KOPT-K1 (cell line): ENCODE data around the gene KCNK17.

Source experiments
- H3K27ac ChIP-seq: fragments of 200-600 bp; sonication (generic); 2 replicates; pipeline ENCODE4 v1.5.1; 2016; ENCODE audit warnings: antibody characterized with exemption, mild to moderate bottlenecking, low read depth, low read length; ENCODE audit not compliant: poor library complexity, severe bottlenecking
- H3K36me3 ChIP-seq: fragments of 200-600 bp; sonication (generic); 2 replicates; pipeline ENCODE4 v1.5.1; 2017; ENCODE audit warnings: antibody characterized with exemption, mild to moderate bottlenecking, low read length, moderate library complexity; ENCODE audit not compliant: insufficient read depth
- H3K9me3 ChIP-seq: fragments of 200-600 bp; sonication (generic); 2 replicates; pipeline ENCODE4 v1.5.1; 2017; ENCODE audit warnings: antibody characterized with exemption, low read length, mild to moderate bottlenecking; ENCODE audit not compliant: insufficient read depth, poor library complexity, severe bottlenecking

The KCNK17 gene

GRCh38 chr6:39274471-39274870, 39.7 kb downstream of the KCNK17 start:
- Histone ChIP-seq H3K27ac (no peak overlapping the region), H3K9me3 (no peaks in the 10 kb centered on the region), H3K36me3 (no peaks in the 10 kb centered on the region)

DNA sequence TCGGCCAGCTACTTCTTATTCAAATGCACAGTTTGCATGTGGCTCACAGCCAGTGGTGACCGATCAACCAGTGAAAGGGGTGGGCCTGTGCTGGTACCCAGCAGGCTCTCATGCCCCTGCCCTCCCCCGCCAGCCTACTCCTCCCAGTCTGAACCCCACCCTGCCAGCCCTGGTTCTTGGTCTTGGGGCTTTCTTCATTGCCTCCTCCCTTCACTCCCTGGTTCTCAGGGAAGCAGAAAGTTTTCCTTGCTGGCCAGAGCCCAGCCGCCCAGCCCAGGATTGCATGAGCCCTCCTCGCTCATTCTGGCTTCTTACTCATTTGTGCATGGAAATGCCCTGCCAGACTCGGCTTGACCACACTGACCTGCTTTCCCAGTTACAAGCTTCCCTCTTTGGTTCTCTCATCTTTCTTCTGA, 40.8 kb downstream of the KCNK17 start:
- no peaks in the 10 kb centered on the region for H3K9me3 ChIP-seq

DNA sequence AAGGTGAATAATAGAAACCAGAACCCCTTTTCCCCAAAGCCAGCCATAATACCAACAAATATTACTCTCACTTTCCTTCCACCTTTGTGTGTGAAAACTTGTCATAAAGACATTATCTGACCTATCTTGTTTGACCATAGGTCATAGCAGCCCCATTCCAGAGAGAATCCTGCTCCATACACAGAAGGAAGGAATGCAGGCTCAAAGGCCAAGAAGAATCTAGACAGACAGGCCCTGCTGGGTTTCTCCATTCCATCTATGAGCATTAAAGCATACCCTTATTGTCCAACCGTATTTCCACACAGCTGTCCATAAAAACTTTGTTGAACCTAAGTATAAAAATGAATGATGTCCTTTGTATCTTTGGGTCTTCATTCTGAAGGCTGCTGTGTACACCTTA, 44.3 kb downstream of the KCNK17 start:
- Histone ChIP-seq H3K36me3 (no peaks in the 10 kb centered on the region), H3K9me3 (no peaks in the 10 kb centered on the region), H3K27ac (no peak overlapping the region)

More for the DNA sequence above, 40.8 kb downstream of the KCNK17 start:
- H3K36me3 ChIP-seq: no peaks in the 10 kb centered on the region
- H3K27ac ChIP-seq: no peak overlapping the region

DNA sequence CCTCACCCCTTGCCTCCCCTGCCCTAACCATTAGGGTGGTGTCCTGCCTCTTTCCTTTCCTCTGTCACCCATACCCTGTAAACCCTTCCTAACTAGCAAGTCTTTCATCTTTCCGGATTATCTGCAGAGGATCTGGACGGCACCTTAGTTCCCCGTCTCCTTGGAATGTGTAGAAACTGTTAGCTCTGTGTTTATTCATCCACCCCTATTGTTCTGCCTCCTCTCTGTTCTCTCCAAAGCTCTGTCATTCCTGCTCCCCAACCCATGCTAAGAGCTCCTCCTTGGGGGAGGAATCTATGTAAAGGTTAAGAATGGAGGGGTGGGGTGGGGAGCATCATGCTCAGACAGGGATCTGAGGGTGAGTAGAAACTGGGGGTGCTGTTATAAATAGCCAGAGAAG, 45.5 kb downstream of the KCNK17 start:
- H3K9me3 ChIP-seq: no peaks in the 10 kb centered on the region
- no peaks in the 10 kb centered on the region for H3K36me3 ChIP-seq
- H3K27ac ChIP-seq: no peak overlapping the region

DNA sequence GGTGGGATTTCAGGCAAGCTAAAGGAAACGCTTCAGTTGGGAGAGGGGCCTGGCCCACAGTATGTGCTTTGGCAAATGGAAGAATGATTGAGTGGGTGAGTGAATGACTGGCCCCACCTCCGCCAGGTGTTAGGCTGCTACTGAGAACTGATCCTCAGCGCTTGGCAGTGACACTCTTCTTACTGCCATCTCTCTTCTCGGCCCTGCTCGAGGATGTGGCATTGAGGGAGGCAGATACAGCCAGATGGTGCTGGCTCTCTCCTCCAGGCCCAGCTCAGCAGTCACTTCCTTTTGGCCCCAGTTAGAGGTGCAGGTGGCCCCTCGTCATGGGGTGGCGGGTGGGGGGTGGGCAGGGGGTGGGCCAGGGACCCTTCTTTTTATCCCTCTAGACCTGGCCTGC, 46.0 kb downstream of the KCNK17 start:
- Histone ChIP-seq H3K9me3 (no peaks in the 10 kb centered on the region), H3K36me3 (no peaks in the 10 kb centered on the region), H3K27ac (no peak overlapping the region)

GRCh38 chr6:39266782-39267355, 47.4 kb downstream of the KCNK17 start:
- H3K27ac ChIP-seq: no peak overlapping the region

GRCh38 chr6:39266375-39266774, 47.8 kb downstream of the KCNK17 start:
- Histone ChIP-seq H3K27ac (no peak overlapping the region), H3K36me3 (no peaks in the 10 kb centered on the region), H3K9me3 (no peaks in the 10 kb centered on the region)

More at GRCh38 chr6:39266782-39267355, 47.4 kb downstream of the KCNK17 start:
- Histone ChIP-seq H3K9me3 (no peaks in the 10 kb centered on the region), H3K36me3 (no peaks in the 10 kb centered on the region)

DNA sequence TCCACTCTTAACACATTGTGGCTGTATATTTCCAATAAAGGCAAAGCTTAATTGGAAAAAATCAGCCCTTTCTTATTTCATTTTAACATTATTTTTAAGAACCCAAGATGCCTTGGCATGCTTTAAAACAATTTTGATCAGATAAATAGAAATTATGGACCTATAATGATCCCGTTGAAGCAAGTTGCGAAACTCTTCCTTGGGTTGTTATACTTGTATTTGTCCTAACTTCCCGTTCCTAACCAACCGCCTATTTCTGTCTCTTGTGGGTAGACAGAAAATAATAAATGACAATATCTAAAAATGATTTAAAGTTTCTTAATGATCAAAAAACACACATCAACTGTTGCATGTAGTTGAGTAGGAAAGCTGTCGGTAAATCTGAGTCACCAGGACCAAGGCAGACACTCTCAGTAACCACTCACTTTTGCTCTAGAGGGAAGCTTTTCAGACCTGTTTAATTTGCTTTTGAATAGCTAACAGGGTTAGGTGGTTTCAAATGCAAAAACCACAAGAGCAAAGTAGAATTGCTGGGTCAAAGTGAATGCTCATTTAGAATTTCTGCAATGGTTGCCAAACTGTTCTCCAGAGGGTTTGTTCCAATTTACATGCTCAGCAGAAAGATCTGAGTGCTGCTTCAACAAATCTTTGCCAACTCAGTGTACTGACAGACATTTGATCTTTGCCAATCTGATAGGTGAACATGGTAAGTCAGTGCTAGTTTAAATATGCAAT, 50.7 kb downstream of the KCNK17 start:
- no peak overlapping the region for H3K27ac ChIP-seq

DNA sequence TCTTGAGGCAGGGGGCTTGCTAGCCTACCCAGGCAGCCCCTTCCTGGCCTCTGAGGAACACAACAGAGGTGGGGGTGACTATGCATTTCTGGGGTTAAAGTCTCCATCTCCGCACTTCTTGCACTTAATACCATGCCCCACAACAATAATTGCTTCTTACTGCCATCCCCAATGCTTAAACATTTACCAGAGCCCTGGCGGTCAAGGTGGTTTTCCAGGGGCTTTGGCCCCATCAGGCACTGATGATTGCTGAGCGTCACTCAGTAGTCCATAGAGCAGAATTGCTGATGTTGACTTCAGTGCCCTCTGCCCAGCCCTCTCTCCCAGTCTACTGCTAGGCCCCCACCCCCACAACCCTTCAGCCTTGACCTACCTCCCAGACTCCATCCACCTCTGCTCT, 52.5 kb downstream of the KCNK17 start:
- Histone ChIP-seq H3K27ac (no peak overlapping the region), H3K36me3 (no peaks in the 10 kb centered on the region), H3K9me3 (no peaks in the 10 kb centered on the region)

More for the DNA sequence above, 50.7 kb downstream of the KCNK17 start:
- Histone ChIP-seq H3K9me3 (no peaks in the 10 kb centered on the region), H3K36me3 (no peaks in the 10 kb centered on the region)

GRCh38 chr6:39260953-39261352, 53.3 kb downstream of the KCNK17 start:
- Histone ChIP-seq H3K27ac (no peak overlapping the region), H3K36me3 (no peaks in the 10 kb centered on the region), H3K9me3 (no peaks in the 10 kb centered on the region)

DNA sequence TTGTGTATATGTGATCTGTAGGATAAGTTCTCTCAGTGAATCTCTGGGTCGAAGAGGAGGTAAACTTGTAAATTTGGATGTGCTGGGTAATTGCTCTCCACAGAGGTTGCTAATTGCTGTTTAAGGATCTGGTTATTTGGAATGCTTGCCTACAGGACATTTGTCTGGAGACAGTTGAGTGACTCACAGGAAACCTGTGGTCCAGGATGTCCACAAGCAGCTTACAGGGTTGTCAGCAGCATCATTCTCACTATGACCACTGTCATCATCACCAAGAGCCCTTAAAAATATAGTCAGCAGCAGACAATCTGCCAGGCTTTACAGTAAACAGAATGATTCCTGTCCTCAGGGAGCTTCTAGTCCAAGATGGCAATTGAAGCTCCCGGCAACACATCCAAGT, 53.8 kb downstream of the KCNK17 start:
- Histone ChIP-seq H3K27ac (no peak overlapping the region), H3K36me3 (no peaks in the 10 kb centered on the region)

DNA sequence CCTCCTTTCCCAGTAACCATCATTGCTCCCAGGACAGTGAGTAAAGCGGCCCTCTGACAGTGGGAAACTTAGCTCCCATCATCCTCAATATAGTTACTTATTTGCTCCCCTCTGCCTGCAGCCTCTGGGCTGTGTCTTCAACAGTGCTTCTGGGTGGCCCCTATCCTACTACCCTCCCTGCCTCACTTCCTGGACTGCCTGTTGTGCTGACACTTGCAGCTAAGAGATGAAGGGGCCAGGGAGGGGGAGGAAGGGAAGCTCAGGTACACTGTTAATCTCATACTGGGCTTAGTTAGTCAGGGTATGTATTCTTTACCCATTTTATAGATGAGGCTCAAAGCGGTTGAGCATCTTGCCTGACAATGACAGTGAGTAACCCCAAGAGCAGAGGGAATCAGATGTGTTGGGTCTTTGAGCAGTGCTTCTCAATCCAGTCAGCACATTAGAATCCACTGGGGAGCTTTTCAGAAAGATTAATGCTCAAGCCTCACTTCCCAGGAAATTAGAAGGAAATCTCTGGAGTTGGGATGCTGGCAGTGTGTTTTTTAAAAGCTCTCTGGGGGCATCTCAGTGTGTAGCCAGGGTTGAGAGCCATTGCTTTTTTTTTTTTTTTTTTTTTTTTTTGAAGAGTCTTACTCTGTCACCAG, 57.8 kb downstream of the KCNK17 start:
- Histone ChIP-seq H3K36me3 (no peaks in the 10 kb centered on the region), H3K9me3 (no peaks in the 10 kb centered on the region), H3K27ac (no peak overlapping the region)

More for the DNA sequence above, 53.8 kb downstream of the KCNK17 start:
- no peaks in the 10 kb centered on the region for H3K9me3 ChIP-seq

DNA sequence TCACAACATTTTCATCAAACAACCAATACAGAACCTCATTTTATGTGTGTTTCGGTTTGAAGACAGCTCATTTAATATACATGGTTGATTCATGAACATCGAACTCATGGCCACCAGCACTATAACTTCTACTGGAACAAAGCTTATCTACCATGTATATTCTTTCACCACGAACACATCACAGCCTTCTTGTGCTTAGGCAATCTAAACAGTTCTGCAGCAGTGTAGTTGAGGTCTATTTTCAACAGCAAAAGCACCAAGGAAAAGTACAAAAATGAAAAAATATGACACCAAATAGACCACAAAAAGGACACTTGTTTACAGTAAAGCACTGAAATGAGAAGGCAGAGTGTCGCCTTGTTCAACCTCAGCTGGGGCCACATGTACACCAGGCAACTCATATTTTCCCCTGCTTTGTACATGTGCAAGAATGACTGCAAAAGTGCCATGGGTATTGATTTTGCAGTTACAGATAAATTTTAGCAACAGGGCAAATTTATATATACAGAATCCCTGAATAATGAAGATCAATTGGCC, 59.2 kb downstream of the KCNK17 start:
- H3K27ac ChIP-seq: no peak overlapping the region
- H3K36me3 ChIP-seq: no peaks in the 10 kb centered on the region
- H3K9me3 ChIP-seq: no peaks in the 10 kb centered on the region

DNA sequence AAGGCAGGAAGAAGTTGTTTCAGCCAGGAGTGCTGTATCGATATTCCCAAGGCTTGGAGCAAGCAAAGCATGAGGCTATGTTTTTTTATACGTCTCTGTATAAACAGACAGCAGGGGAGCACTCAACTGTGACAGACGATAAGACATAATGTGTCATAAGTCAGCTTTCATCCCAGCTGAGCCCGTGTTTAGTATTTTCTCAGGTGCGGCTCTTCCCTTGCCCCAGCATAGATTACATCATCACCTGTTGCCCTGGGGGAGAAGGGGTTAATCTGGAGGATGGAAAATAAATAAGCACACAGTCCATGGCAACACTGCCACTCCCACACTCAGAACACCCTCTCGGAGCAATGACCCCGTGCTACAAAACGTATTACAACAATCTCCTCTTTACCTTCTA, 62.8 kb downstream of the KCNK17 start:
- Histone ChIP-seq H3K36me3 (no peaks in the 10 kb centered on the region), H3K9me3 (no peaks in the 10 kb centered on the region), H3K27ac (no peak overlapping the region)

DNA sequence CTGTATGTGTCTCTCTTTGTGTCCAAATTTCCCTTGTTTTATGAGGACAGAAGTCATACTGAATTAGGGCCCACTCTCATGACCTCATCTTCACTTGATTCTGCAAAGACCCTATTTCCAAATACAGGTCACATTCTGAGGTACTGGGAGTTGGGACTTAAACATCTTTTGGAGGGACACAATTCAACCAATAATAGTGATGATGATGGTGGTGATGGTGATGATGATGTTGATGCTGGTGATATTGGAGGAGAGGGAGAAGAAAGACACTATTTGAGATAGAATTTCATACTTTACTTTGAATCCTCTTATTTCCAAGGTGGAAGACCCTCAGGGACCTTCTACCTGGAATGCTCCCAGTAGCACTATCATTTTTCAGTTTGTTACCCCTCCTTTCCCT, 63.7 kb downstream of the KCNK17 start:
- no peaks in the 10 kb centered on the region for H3K9me3 ChIP-seq
- no peak overlapping the region for H3K27ac ChIP-seq
- no peaks in the 10 kb centered on the region for H3K36me3 ChIP-seq
